GM18508 (cell line): ENCODE results near the gene SLC12A7.
"Not testable (repeated sequence)": the region's sequence is repeated elsewhere in the genome, so short reads cannot be mapped to it uniquely, and the experiment has no call there.

Experiments
- ATAC-seq: cut with Tn5 transposase; IDR thresholded peaks from one replicate; pipeline ENCODE4 v1.9.1; 2021; ENCODE audit warnings: moderate number of reproducible peaks; ENCODE audit not compliant: insufficient read depth, unreplicated experiment

Gene SLC12A7

GRCh38 chr5:1111727-1112289, at the start of gene SLC12A7:
SLC12A7 (minus strand) TSS chr5:1112063; CDS start chr5:1111991, 72 bp downstream.
- no peak for ATAC-seq

- ATAC-seq: no peak
These were observed 49.4 kb upstream of the SLC12A7 start for GRCh38 chr5:1161108-1161832.

GRCh38 chr5:1159774-1160406, 48.0 kb upstream of the SLC12A7 start:
- no peak for ATAC-seq

- no peak for ATAC-seq
These were observed 47.4 kb upstream of the SLC12A7 start for GRCh38 chr5:1159341-1159675.

GRCh38 chr5:1158647-1159340, 46.9 kb upstream of the SLC12A7 start:
- ATAC-seq: no peak

GRCh38 chr5:1157461-1157986, 45.7 kb upstream of the SLC12A7 start:
- not testable (repeated sequence) for ATAC-seq

- no peak for ATAC-seq
These were observed 45.0 kb upstream of the SLC12A7 start for GRCh38 chr5:1156754-1157460.

GRCh38 chr5:1156033-1156753, 44.3 kb upstream of the SLC12A7 start:
- ATAC-seq: no peak

- ATAC-seq: no peak
These were observed 43.5 kb upstream of the SLC12A7 start for GRCh38 chr5:1155191-1156032.

GRCh38 chr5:1153428-1153827, 41.6 kb upstream of the SLC12A7 start:
- ATAC-seq: no peak

GRCh38 chr5:1152771-1153282, 41.0 kb upstream of the SLC12A7 start:
- no peak for ATAC-seq

- no peak for ATAC-seq
These were observed 40.3 kb upstream of the SLC12A7 start for GRCh38 chr5:1152156-1152555.

- no peak for ATAC-seq
These were observed 39.5 kb upstream of the SLC12A7 start for GRCh38 chr5:1151316-1151715.

GRCh38 chr5:1150866-1151265, 39.0 kb upstream of the SLC12A7 start:
- ATAC-seq: no peak

GRCh38 chr5:1144638-1145396, 33.0 kb upstream of the SLC12A7 start:
- ATAC-seq: no peak

GRCh38 chr5:1144089-1144488, 32.2 kb upstream of the SLC12A7 start:
- no peak for ATAC-seq

GRCh38 chr5:1143670-1143951, 31.7 kb upstream of the SLC12A7 start:
- ATAC-seq: no peak
